ENCODE measurements around the gene PRRT4.

DNA sequence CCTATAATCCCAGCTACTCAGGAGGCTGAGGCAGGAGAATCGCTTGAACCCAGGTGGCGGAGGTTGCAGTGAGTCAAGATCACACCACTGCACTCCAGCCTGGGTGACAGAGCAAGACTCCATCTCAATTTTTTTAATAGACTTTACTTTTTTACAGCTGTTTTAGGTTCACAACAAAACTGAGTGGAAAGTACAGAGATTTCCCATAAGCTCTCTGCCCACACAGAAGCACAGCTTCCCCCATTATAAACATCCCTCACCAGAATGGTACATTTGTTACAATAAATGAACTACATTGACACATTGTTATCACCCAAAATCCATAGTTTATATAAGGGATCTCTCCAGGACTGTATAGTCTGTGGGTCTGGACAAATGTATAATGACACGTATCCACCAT is 14.6 kb upstream of the PRRT4 start:
- TF ChIP-seq POLR2A (IDR thresholded peaks at IDR 0.05) (no peak), CTCF (IDR thresholded peaks at IDR 0.05) (no peak)

Data from right lobe of liver (tissue), 4 donors.